NCI-H1436 (cell line): ENCODE results near the gene KRTAP10-8.
"Not testable (repeated sequence)": the region's sequence is repeated elsewhere in the genome, so short reads cannot be mapped to it uniquely, and the experiment has no call there.

ENCODE experiments used
- DNase-seq: peaks from one replicate; lab custom pipeline; 2025; lab: John Stamatoyannopoulos, UW

KRTAP10-8 gene

DNA sequence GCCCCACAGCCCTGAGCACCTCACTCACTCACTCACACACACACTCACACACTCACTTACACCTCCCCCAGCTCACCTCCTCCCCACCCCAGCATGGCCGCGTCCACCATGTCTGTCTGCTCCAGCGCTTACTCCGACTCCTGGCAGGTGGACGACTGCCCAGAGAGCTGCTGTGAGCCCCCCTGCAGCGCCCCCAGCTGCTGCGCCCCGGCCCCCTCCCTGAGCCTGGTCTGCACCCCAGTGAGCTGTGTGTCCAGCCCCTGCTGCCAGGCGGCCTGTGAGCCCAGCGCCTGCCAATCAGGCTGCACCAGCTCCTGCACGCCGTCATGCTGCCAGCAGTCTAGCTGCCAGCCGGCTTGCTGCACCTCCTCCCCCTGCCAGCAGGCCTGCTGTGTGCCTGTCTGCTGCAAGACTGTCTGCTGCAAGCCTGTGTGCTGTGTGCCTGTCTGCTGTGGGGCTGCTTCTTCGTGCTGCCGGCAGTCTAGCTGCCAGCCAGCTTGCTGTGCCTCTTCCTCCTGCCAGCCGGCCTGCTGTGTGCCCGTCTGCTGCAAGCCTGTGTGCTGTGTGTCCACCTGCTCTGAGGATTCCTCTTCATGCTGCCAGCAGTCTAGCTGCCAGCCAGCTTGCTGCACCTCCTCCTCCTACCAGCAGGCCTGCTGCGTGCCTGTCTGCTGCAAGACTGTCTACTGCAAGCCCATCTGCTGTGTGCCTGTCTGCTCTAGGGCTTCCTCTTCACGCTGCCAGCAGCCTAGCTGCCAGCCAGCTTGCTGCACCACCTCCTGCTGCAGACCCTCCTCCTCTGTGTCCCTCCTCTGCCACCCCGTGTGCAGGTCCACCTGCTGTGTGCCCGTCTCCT is 34.7 kb downstream of the KRTAP10-8 start, which contains the start of gene KRTAP10-11:
Gene KRTAP10-11 (plus strand): TSS at position 49 of the 856 bp plus-strand sequence. CDS start 45 bp downstream, at position 94.
- not testable (repeated sequence) for DNase-seq

DNA sequence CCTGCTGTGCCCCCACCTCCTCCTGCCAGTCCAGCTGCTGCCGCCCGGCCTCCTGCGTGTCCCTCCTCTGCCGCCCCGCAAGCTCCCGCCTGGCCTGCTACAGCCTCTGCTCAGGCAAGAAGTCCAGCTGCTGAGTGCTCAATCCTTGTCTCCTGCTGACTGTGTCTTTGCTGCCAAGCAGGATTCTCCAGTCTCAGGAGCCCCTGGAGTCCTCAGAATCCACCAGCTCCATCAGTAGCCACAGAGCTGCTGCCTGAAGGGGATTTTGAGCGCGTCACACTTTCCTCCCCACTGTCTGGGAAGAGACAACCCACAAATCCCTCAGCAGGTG is 35.3 kb downstream of the KRTAP10-8 start:
- DNase-seq = no peak

DNA sequence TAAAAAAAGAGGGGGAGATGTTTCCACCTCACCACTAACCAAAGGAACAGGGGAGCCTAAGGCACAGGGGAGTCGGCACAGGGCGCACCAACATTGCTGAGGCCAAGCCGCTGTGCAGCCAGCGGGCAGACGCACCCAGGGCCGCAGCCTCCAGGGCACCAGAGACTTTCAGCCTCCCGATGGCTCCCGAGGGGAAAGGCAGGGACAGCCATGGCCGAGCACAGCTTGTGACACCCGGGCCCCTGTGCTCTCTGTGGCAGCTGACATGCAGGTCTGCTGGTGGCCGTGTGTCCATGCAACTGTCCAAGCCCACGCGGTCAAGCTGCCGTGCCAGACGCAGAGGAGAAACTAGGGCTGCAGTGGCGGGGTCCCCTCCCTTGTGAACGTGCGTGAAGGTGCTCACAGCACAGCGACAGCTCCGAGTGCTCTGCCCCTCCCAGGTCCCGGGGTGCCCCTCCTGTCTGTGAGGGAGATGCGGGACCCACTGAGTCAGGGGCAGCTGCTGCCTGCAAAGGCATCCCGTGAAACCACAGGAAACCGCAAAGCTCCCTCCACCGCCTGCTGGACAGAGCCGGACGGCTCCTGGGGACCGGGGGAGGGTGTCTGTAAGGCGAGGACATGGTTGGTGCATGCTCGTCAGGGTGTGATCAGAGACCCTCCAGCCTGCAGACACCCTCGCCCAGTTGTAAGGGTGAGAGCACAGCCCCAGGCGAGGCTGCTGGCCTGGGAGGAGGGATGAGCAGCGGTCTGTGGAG is 36.9 kb downstream of the KRTAP10-8 start:
- DNase-seq = no peak

DNA sequence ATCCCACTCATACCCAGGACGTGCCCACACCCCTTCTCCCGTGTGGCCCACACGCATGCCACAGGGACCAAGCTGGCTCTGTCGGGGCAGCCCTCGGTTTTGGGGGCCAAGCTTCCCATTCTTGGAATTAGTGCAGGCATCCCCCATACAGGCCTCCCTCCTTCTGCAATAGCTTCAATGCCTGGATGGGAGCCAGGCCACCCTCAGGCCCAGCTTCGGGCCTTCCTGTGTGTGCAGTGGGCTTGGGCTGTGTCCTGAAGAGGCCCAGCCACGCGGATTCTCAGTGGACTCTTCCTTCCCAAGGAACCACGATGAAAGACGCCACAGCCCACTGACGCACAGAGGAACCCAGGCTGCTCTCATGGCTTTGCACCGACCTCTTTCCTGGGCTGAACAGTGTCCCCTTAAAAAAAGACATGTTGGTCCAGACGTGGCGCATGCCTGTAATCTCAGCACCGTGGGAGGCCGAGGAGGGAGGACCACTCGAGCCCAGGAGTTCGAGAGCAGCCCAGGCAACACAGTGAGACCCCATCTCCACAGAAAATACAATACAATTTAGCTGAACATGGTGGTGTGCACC is 37.7 kb downstream of the KRTAP10-8 start:
- DNase-seq = no peak

DNA sequence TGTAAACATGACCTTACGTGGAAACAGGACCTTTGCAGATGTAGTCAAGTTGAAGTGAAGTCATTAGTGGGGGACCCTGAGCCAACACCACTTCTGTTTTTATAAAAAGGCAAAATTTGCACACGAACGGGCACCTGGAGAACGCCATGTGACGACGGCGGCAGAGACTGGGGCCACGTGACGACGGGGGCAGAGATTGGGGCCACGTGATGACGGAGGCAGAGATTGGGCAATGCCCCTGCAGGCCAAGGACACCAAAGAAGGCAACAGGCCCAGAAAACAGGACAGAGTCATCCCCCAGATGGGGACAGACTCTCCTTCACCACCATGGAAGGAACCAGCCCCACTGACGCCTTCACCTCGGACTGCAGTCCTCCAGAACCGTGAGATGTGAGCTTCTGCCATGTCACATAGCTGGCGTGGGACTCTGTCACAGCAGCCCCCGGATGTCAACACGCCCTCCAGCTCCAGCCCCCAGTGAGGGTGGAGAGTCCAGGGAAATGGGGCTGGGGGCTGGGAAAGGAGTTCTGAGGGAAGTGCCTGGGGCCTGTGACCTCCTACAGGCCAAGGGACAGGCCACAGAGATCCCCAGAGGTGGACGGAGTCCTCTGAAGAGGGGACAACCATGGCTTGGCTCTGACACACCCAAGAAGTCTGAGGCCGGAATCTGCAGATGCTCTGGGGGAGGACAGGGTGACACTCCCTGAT is 38.5 kb downstream of the KRTAP10-8 start:
- no peak for DNase-seq

DNA sequence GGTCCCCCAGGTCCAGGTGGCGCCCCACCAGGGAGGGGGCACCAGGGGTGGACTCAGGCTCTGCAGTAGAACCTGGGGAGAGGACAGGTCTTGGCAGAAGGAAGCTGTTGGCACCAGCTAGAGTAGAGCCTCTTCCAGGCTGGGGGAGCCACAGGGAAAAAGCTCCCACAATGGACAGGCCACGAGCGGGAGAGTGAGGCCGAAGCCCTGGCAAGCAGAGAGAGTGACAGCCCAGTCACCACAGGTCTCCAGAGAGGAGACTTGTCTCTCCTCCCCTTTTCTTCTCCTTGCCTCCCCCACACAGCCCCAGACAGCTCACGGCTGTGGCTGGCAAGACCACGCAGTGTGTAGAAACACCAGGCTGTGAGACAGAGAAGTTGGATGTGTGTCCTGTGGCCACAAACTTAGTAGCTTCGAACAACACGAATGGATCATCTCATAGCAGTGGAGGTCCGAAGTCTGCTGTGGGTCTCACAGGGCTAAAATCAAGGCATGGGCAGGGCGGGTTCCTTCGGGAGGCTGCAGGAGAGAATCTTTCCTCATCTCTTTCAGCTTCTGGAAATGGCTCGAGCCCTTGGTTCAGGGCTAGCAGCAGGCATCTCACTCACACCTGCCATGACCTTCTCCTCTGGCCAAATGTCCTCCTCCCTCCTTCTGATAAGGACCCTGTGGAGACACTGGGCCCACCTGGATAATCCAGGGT is 39.2 kb downstream of the KRTAP10-8 start:
- no peak for DNase-seq

DNA sequence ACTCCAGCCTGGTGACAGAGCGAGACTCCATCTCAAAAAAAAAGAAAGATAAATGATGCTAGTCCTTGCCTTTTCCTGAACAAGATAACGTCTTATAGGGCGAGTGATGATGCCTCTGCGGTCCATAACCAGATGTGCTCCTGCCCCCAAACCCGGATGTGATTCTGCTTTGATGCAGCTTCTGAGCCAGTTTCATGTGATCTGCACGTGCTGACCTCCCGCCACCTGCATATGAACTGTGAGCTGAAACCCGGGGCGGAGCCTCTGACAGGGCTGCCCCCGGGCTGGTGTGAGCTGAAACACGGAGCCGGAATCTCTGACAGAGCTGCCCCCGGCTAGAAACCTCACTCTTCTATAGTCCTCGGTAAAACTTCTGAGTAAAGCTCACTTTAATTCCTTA is 41.2 kb downstream of the KRTAP10-8 start:
- DNase-seq = no peak

DNA sequence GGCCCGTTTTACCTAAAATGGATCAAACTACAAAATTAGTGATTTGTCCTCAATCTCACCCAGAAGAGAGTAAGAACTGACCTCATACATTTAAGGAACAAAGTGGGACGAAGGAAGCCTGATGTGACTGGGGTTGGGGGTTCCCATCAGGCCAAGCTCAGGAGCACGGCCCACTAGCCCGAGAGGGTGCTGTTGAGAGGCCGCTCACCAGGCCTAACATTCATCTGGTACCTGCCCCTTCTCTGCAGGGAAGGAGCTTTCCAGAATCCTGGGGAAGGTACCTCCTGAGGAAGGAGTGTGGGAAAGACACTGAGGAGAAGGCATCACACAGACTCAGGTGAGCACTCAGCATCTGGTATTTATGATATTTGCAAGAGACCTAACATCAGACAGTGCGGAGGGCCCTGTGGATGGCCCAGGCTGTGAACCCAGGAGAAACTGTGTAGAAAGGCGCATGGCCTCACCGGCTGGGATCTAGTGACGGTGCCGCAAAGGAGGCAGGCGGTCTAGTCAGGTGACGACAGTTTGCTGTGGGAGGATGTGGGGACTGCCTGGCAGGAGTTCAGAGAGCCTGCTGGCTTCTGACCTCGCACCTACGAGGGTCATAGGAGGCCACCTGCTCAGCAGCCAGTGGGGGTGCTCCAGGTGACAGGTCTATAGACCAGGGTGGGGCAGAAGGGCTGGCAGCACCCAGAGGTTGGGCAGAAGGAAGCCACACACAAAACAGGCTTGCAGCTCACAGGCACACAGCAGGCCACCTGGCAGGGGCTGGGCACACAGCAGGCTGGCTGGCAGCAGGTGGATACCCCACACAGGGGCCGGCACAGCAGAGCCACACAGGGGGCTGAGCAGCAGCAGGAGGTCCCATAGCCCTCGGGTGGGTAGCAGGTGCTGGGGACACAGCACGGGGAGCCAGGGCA is 42.0 kb downstream of the KRTAP10-8 start:
- no peak for DNase-seq

DNA sequence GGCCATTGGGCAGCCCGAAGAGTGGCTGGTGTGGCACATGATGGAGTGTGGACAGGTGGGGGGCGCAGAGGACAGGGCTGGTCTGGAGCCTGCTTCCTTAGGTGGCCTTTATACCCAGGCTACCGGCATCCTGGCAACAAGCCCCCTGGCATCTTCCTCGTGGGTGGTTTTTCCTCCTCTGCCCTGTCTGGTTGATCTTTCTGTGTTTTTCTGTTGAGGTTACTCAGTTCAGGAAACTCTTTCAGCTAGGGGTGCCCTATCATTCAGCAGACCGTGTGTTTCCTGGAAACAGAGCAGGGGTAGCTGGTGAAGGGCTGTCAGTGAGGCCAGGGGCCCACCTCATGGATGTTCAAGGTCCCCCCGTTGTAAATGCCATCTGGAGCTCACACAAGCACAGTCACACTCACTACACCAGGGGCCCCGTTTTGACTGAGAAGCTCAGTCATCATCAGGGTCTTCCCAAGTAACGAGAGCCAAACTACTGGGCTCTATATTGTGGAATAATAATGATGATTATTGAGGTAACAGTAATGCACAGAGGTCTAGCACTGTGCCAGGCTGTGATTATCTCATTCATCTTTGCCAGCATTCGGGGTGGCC is 42.8 kb downstream of the KRTAP10-8 start, which contains the start of gene KRTAP12-4:
Gene KRTAP12-4 (minus strand): TSS at position 84 of the 600 bp plus-strand sequence. CDS start 45 bp downstream, at position 39.
- no peak for DNase-seq

DNA sequence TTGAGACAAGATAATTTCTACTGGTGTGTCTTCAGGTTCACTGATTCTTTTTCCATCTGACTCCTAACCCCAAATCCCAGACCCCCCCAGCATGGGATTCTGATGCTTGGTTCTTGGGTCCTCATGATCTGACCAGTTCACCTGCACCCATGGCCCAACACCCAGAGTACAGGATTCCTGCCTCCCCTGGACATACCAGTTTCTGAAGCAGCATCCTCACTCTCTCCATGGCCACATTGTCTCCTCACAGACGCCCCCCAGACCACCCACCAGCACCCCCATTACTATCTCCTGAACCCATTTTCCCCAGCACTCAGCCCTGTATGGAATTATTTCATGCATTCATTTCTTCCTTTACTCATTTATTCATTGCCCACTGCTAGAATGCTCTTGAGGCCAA is 45.0 kb downstream of the KRTAP10-8 start:
- no peak for DNase-seq

DNA sequence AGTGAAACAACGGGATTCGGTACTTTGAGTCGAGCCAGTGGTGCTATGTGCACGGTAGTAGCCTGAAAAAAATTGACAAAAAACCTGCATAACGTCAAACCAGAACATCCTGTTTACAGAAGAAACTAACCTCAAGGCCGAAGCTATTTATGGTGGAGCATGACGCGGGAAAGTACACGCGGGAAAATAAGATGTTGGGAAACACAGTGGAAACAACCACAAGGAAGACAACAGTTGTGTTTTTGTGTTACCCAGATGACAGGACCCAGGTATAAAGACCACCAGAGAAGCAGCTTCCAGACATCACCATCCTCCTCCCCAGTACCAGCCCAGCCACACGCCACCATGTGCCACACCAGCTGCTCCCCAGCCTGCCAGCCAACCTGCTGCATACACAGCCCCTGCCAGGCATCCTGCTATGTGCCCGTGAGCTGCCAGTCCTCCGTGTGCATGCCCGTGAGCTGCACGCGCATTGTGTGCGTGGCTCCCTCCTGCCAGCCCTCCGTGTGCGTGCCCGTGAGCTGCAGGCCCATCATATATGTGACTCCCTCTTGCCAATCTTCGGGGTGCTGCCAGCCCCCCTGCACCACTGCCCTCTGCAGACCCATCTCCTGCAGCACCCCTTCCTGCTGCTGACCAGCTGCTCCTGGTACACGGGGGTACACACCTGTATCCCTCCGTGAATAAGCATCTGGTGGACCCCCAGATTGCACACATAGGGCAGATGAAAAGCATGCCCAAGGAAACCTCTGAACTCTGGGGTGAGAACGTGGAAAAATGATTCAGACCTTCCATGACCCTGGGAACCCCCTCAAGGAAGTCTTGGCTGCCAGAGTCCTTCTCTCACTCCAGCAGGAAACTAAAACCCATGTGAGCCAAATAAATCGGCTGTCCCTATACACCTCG is 46.0 kb downstream of the KRTAP10-8 start, which contains the start of gene KRTAP12-3:
Gene KRTAP12-3 (plus strand): TSS at position 298 of the 906 bp plus-strand sequence. CDS start 48 bp downstream, at position 346.
- no peak for DNase-seq

DNA sequence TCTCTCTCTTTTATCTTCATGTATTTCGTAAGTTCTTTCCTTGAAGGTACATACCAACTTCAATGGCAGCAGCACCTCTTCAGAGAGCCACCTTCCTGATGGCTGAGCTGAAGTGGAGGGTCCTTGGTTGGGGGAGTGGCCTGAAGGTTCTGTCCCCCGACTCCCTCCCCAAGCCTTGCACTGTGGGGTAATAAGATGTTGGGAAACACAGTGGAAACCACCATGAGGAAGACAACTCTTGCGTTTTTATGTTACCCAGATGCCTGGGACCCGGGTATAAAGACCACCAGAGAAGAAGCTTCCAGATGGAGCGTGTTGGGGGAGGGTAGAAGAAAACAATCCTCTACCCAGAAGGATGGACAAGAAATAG is 46.6 kb downstream of the KRTAP10-8 start:
- no peak for DNase-seq

DNA sequence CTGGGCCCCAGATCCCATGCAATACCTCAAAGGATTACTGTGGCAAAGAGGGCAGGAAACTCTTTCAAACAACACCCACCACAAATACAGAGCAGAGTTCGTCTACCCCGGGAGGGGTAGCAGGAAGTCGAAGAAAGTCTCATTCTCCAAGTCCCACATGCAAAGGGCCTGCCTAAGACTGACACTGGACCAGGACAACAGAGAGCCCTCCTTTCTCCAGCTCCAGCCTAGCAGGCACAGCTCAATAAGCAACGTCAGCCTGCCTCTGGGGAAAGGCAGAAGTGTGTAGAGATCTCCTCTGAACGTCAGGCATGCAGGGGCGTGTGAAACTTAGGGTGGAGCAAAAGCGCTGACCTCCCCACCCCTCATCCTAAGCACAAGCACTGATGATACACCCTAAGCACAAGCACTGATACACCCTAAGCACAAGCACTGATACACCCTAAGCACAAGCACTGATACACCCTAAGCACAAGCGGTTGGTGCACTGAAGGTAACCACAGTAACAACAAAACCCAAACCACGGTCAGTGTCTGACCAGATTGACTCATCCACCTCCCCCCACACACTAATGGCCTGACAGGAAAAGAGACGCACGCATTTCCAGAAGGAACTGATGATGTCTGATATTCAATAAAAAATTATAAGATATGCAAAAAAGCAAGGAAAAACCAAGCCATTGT is 47.2 kb downstream of the KRTAP10-8 start:
- DNase-seq = no peak

DNA sequence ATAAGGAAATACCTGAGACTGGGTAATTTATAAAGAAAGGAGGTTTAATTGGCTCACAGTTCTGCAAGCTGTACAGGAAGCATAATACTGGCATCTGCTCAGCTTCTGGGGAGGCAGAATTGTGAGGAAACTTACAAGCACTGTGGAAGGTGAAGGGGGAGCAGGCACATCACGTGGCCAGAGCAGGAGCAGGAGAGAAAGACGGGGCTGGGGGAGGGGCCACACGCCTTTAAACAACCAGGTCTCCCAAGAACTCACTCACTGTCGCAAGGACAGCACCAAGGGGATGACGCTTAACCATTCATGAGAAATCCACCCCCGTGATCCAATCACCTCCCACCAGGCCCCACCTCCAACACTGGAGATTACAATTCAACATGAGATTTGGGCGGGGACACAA is 49.7 kb downstream of the KRTAP10-8 start:
- DNase-seq = not testable (repeated sequence)
